Measurements from ENCODE around the gene KIR2DL4. TPM values are rescaled to one million over a fixed set of nuclear protein-coding genes. Genes with fewer than 3 reads are reported as not detected.
"Not testable (repeated sequence)": the region's sequence is repeated elsewhere in the genome, so short reads cannot be mapped to it uniquely, and the experiment has no call there.

KIR2DL4 gene
- total and polyA plus RNA-seq, 2 of the 13 experiments (the other 11 are each of a cell fraction or from before 2014, with no cell fraction given) = not detected

DNA sequence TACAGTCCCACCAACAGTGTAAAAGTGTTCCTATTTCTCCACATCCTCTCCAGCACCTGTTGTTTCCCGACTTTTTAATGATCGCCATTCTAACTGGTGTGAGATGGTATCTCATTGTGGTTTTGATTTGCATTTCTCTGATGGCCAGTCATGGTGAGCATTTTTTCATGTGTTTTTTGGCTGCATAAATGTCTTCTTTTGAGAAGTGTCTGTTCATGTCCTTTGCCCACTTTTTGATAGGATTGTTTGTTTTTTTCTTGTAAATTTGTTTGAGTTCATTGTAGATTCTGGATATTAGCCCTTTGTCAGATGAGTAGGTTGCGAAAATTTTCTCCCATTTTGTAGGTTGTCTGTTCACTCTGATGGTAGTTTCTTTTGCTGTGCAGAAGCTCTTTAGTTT lies 60.0 kb downstream of the KIR2DL4 start:
- WGBS (ENCODE audit: low lambda C conversion rate) = 3% methylated on average over 2 of the region's 3 CpGs
- POLR2A ChIA-PET, FAIRE-seq: not testable (repeated sequence)

More for the DNA sequence above, 60.0 kb downstream of the KIR2DL4 start:
- H3K4me2 ChIP-seq (ENCODE audit: low read depth, low read length); ATAC-seq; H4K20me1 ChIP-seq (ENCODE audit: insufficient read depth, low read length); H3K27me3 ChIP-seq (ENCODE audit: control insufficient read depth in 1 of 2, insufficient read depth in 2 of 2, low read length in 2 of 2); H3K27ac ChIP-seq (ENCODE audit: extremely low read length, insufficient read depth, low read length); intact Hi-C loops (cut with micrococcal nuclease; ENCODE audit: unreplicated experiment); BruUV-seq (replicated peaks); H3K9ac ChIP-seq (ENCODE audit: insufficient read depth, low read depth, low read length); CTCF ChIA-PET (ENCODE audit: low intra/inter-chr PET ratio, low total read pairs); H3K9me3 ChIP-seq (ENCODE audit: low read length); H3K79me2 ChIP-seq (ENCODE audit: insufficient read depth, low read length); H3K4me3 ChIP-seq (replicated peaks in 1 of 3; ENCODE audit: insufficient read depth in 1 of 3, low read depth in 2 of 3, low read length in 3 of 3); H3K4me1 ChIP-seq (ENCODE audit: insufficient read depth, low read length); H3K36me3 ChIP-seq (replicated peaks in 1 of 2; ENCODE audit: control insufficient read depth in 1 of 2, insufficient read depth in 2 of 2, low read length in 2 of 2); H2AFZ ChIP-seq (ENCODE audit: low read length); in situ Hi-C loops (cut with HindIII; ENCODE audit: extremely low pct_ligation_motif_present, low pct_unique_long_range_greater_than_20kb); DNase-seq (ENCODE audit: low spot score): not testable (repeated sequence)

Small RNA genes lying within 50 kb of the gene (small RNA-seq; reads per million reads assigned to genes)
- 0 reads per million in 3 experiments for gene KIR3DP1 (ENCODE audit: insufficient read depth in 2 of 3, insufficient read length in 3 of 3, low read depth in 2 of 3, low replicate concordance in 1 of 3)

Other genes starting within 250 kb of the KIR2DL4 start
- not detected in 2 replicates for gene LILRA2, start 229.8 kb upstream of the KIR2DL4 start, total RNA-seq (2016; rRNA removed; fragmentation: Illumina TruSeq; extraction: Trizol)
- gene LILRA2, start 229.8 kb upstream of the KIR2DL4 start, polyA plus RNA-seq (2011; rRNA removed) = 0.53 and 1.1 TPM in 2 replicates
- not detected in 2 replicates for gene LILRA1, start 210.0 kb upstream of the KIR2DL4 start, total RNA-seq (2016; rRNA removed; fragmentation: Illumina TruSeq; extraction: Trizol)
- gene LILRA1, start 210.0 kb upstream of the KIR2DL4 start, polyA plus RNA-seq (2011; rRNA removed) = not detected in 2 replicates
- gene LILRB1, start 173.1 kb upstream of the KIR2DL4 start, total RNA-seq (2016; rRNA removed; fragmentation: Illumina TruSeq; extraction: Trizol) = not detected in 2 replicates
- not detected in 2 replicates for gene LILRB1, start 173.1 kb upstream of the KIR2DL4 start, polyA plus RNA-seq (2011; rRNA removed)
- gene LILRB4, start 140.6 kb upstream of the KIR2DL4 start, total RNA-seq (2016; rRNA removed; fragmentation: Illumina TruSeq; extraction: Trizol) = not detected in 2 replicates
- not detected in 2 replicates for gene LILRB4, start 140.6 kb upstream of the KIR2DL4 start, polyA plus RNA-seq (2011; rRNA removed)
- gene KIR3DL3, start 79.2 kb upstream of the KIR2DL4 start, total RNA-seq (2016; rRNA removed; fragmentation: Illumina TruSeq; extraction: Trizol) = not detected in 2 replicates
- gene KIR3DL3, start 79.2 kb upstream of the KIR2DL4 start, polyA plus RNA-seq (2011; rRNA removed) = not detected in 2 replicates
- not detected in 2 replicates for gene KIR2DL3, start 65.1 kb upstream of the KIR2DL4 start, total RNA-seq (2016; rRNA removed; fragmentation: Illumina TruSeq; extraction: Trizol)
- not detected in 2 replicates for gene KIR2DL3, start 65.1 kb upstream of the KIR2DL4 start, polyA plus RNA-seq (2011; rRNA removed)
- gene KIR2DL1, start 33.8 kb upstream of the KIR2DL4 start, total RNA-seq (2016; rRNA removed; fragmentation: Illumina TruSeq; extraction: Trizol) = not detected in 2 replicates
- not detected in 2 replicates for gene KIR2DL1, start 33.8 kb upstream of the KIR2DL4 start, polyA plus RNA-seq (2011; rRNA removed)
- not detected in 2 replicates for gene KIR3DL1, start 12.9 kb downstream of the KIR2DL4 start, total RNA-seq (2016; rRNA removed; fragmentation: Illumina TruSeq; extraction: Trizol)
- gene KIR3DL1, start 12.9 kb downstream of the KIR2DL4 start, polyA plus RNA-seq (2011; rRNA removed) = not detected in 2 replicates
- gene KIR2DS4, start 29.1 kb downstream of the KIR2DL4 start, total RNA-seq (2016; rRNA removed; fragmentation: Illumina TruSeq; extraction: Trizol) = not detected in 2 replicates
- not detected in 2 replicates for gene KIR2DS4, start 29.1 kb downstream of the KIR2DL4 start, polyA plus RNA-seq (2011; rRNA removed)
- not detected in 2 replicates for gene KIR3DL2, start 46.8 kb downstream of the KIR2DL4 start, total RNA-seq (2016; rRNA removed; fragmentation: Illumina TruSeq; extraction: Trizol)
- not detected in 2 replicates for gene KIR3DL2, start 46.8 kb downstream of the KIR2DL4 start, polyA plus RNA-seq (2011; rRNA removed)
- gene FCAR, start 70.6 kb downstream of the KIR2DL4 start, total RNA-seq (2016; rRNA removed; fragmentation: Illumina TruSeq; extraction: Trizol) = not detected in 2 replicates
- gene FCAR, start 70.6 kb downstream of the KIR2DL4 start, polyA plus RNA-seq (2011; rRNA removed) = not detected in 2 replicates
- not detected in 2 replicates for gene NCR1, start 102.5 kb downstream of the KIR2DL4 start, total RNA-seq (2016; rRNA removed; fragmentation: Illumina TruSeq; extraction: Trizol)
- gene NCR1, start 102.5 kb downstream of the KIR2DL4 start, polyA plus RNA-seq (2011; rRNA removed) = not detected in 2 replicates
- gene NLRP7, start 143.9 kb downstream of the KIR2DL4 start, total RNA-seq (2016; rRNA removed; fragmentation: Illumina TruSeq; extraction: Trizol) = not detected in 2 replicates
- not detected in 2 replicates for gene NLRP7, start 143.9 kb downstream of the KIR2DL4 start, polyA plus RNA-seq (2011; rRNA removed)
- gene NLRP2, start 162.8 kb downstream of the KIR2DL4 start, total RNA-seq (2016; rRNA removed; fragmentation: Illumina TruSeq; extraction: Trizol) = not detected in 2 replicates
- not detected in 2 replicates for gene NLRP2, start 162.8 kb downstream of the KIR2DL4 start, polyA plus RNA-seq (2011; rRNA removed)
- gene GP6, start 234.7 kb downstream of the KIR2DL4 start, total RNA-seq (2016; rRNA removed; fragmentation: Illumina TruSeq; extraction: Trizol) = not detected in 2 replicates
- gene GP6, start 234.7 kb downstream of the KIR2DL4 start, polyA plus RNA-seq (2011; rRNA removed) = 0.05 and 0.08 TPM in 2 replicates

Measured in HepG2 (cell line).